Liver (tissue), 9 donors: Measurements from ENCODE around the gene BICRA. TPM values are rescaled to one million over a fixed set of nuclear protein-coding genes. Genes with fewer than 3 reads are reported as not detected.

Experiments used
- DNase-seq: peaks from one replicate; pipeline ENCODE4 v3.0.0-alpha.2; 2017; ENCODE audit warnings: low spot score
- H3K27ac ChIP-seq, 2 donors: one replicate each; pipeline ENCODE4 v1.7.0; 2013; ENCODE audit warnings: inconsistent platforms in 2 of 2, low read length in 2 of 2, control low read depth in 1 of 2, low read depth in 1 of 2, mild to moderate bottlenecking in 1 of 2
- H3K27me3 ChIP-seq, 4 donors: one replicate each; pipeline versions ENCODE4 v1.6.1 to v1.7.0; 2013; ENCODE audit warnings: low read length in 3 of 4, inconsistent platforms in 1 of 4, mild to moderate bottlenecking in 1 of 4, moderate library complexity in 1 of 4; ENCODE audit not compliant: control insufficient read depth in 4 of 4, insufficient read depth in 4 of 4
- H3K36me3 ChIP-seq, 4 donors: one replicate each; pipeline versions ENCODE4 v1.6.1 to v1.7.0; 2013; ENCODE audit warnings: low read length in 3 of 4, mild to moderate bottlenecking in 3 of 4, low read depth in 1 of 4, moderate library complexity in 1 of 4; ENCODE audit not compliant: control insufficient read depth in 4 of 4, insufficient read depth in 3 of 4
- H3K4me1 ChIP-seq, 4 donors: one replicate each; pipeline versions ENCODE4 v1.6.1 to v1.7.0; 2013; ENCODE audit warnings: low read length in 3 of 4, mild to moderate bottlenecking in 3 of 4, moderate library complexity in 1 of 4; ENCODE audit not compliant: control insufficient read depth in 4 of 4, insufficient read depth in 4 of 4
- H3K4me3 ChIP-seq, 3 donors: one replicate each; pipeline versions ENCODE4 v1.6.1 to v1.7.0; 2013; ENCODE audit warnings: low read length in 3 of 3, control low read depth in 1 of 3, low read depth in 1 of 3, mild to moderate bottlenecking in 1 of 3
- H3K9ac ChIP-seq, 2 donors: one replicate each; pipeline ENCODE4 v1.7.0; 2013; ENCODE audit warnings: low read length in 2 of 2, mild to moderate bottlenecking in 2 of 2, moderate library complexity in 2 of 2, control low read depth in 1 of 2, low read depth in 1 of 2
- H3K9me3 ChIP-seq, 4 donors: one replicate each; pipeline versions ENCODE4 v1.6.1 to v1.7.0; 2013; ENCODE audit warnings: low read length in 3 of 4; ENCODE audit not compliant: control insufficient read depth in 4 of 4
- ATF3 ChIP-seq: IDR thresholded peaks from 2 replicates; pipeline ENCODE4 v1.6.1; 2016; ENCODE audit warnings: antibody characterized with exemption
- FOXA1 ChIP-seq: IDR thresholded peaks from 2 replicates; pipeline ENCODE4 v1.6.1; 2016; ENCODE audit warnings: antibody characterized with exemption
- FOXA2 ChIP-seq: IDR thresholded peaks from 2 replicates; pipeline ENCODE4 v1.6.1; 2016; ENCODE audit warnings: antibody characterized with exemption
- GABPA ChIP-seq, 2 donors: IDR thresholded peaks in 1 of 2; conservative IDR thresholded peaks in 1 of 2; 2 replicates each; pipeline ENCODE4 v1.6.1; 2016; ENCODE audit warnings: antibody characterized with exemption in 2 of 2, mild to moderate bottlenecking in 1 of 2, moderate library complexity in 1 of 2
- HNF4A ChIP-seq, 2 donors: conservative IDR thresholded peaks; 2 replicates each; pipeline ENCODE4 v1.6.1; 2016; ENCODE audit warnings: antibody characterized with exemption in 2 of 2, mild to moderate bottlenecking in 2 of 2
- HNF4G ChIP-seq: IDR thresholded peaks from 2 replicates; pipeline ENCODE4 v1.6.1; 2016; ENCODE audit warnings: antibody characterized with exemption
- JUND ChIP-seq, 2 donors: IDR thresholded peaks; 2 replicates each; pipeline ENCODE4 v1.6.1; 2016; ENCODE audit warnings: antibody characterized with exemption in 2 of 2
- MAX ChIP-seq: IDR thresholded peaks from 2 replicates; pipeline ENCODE4 v1.6.1; 2016; ENCODE audit warnings: antibody characterized with exemption
- NR2F2 ChIP-seq: IDR thresholded peaks from 2 replicates; pipeline ENCODE4 v1.6.1; 2016; ENCODE audit warnings: antibody characterized with exemption
- RAD21 ChIP-seq, 2 donors: IDR thresholded peaks; 2 replicates each; pipeline ENCODE4 v1.6.1; 2016; ENCODE audit warnings: antibody characterized with exemption in 2 of 2, mild to moderate bottlenecking in 2 of 2
- REST ChIP-seq: IDR thresholded peaks from 2 replicates; pipeline ENCODE4 v1.6.1; 2016; ENCODE audit warnings: antibody characterized with exemption, mild to moderate bottlenecking
- SP1 ChIP-seq: IDR thresholded peaks from 2 replicates; pipeline ENCODE4 v1.6.1; 2018; ENCODE audit warnings: antibody characterized with exemption, mild to moderate bottlenecking
- TAF1 ChIP-seq: conservative IDR thresholded peaks from 2 replicates; pipeline ENCODE4 v1.6.1; 2016; ENCODE audit warnings: antibody characterized with exemption, mild to moderate bottlenecking
- YY1 ChIP-seq: IDR thresholded peaks from 2 replicates; pipeline ENCODE4 v1.6.1; 2016; ENCODE audit warnings: antibody characterized with exemption, mild to moderate bottlenecking
- ZBTB33 ChIP-seq: IDR thresholded peaks from 2 replicates; pipeline ENCODE4 v1.6.1; 2016; ENCODE audit warnings: antibody characterized with exemption
- WGBS: extraction: QIAGEN DNeasy Blood & Tissue Kit; methylation state at CpG from one replicate; pipeline ENCODE4 v1.1.7; 2013; 5-methylcytosine and 5-hydroxymethylcytosine counted together
- polyA plus RNA-seq, 2 donors: library from polyadenylated mRNA; stranded (reverse) in 1 of 2; unstranded in 1 of 2; fragments of 200-250 nt in 1 of 2; fragments of >200 nt in 1 of 2; fragmentation: Nextera tagmentation in 1 of 2; extraction: Ambion mirVana in 1 of 2; gene quantifications; one replicate each; pipeline versions ENCODE4 v1.2.1 to v1.2.3, GENCODE V29; 2013 to 2015
- total RNA-seq, 2 donors: library from RNA; depleted of rRNA; stranded (reverse); fragments of >200 nt; gene quantifications; one replicate each; pipeline ENCODE4 v1.2.3, GENCODE V29; 2014
- donor health status: healthy.
- donor health status: healthy.
- donor health status: healthy.
- donor health status: healthy.
- donor health status: healthy.

BICRA gene
- total and polyA plus RNA-seq, 4 donors: 0.63 to 8.9 (median 3.0) TPM

GRCh38 chr19:47674548-47674947 is 65.6 kb downstream of the BICRA start:
- DNase-seq: no peak
- Histone ChIP-seq H3K4me1 (no peaks in the 10 kb centered on the region), H3K4me3 (no peak overlapping the region), H3K9ac (no peak overlapping the region), H3K9me3 (no peaks in the 10 kb centered on the region), H3K27ac (no peak overlapping the region), H3K36me3 (peaks cover 2 to 25% (median 12%) of the 10 kb centered on the region in 4 donors), H3K27me3 (no peaks in the 10 kb centered on the region)
- WGBS: 93% methylated on average over 5 of the region's 5 CpGs
- TF ChIP-seq HNF4A (conservative IDR thresholded peaks at IDR 0.05): no peak

- Histone ChIP-seq H3K27me3 (no peaks in the 10 kb centered on the region), H3K36me3 (peaks cover 2 to 32% (median 15%) of the 10 kb centered on the region in 4 donors), H3K4me1 (no peaks in the 10 kb centered on the region), H3K27ac (no peak overlapping the region), H3K9ac (no peak overlapping the region), H3K9me3 (no peaks in the 10 kb centered on the region), H3K4me3 (no peak overlapping the region)
- 96% methylated on average over 12 of the region's 12 CpGs for WGBS
- DNase-seq: no peak
- TF ChIP-seq ATF3 (no peak), HNF4G (no peak), NR2F2 (no peak), REST (no peak), FOXA2 (no peak), TAF1 (no peak), SP1 (no peak), GABPA (IDR thresholded peaks at IDR 0.05 in 1 of 2, conservative IDR thresholded peaks at IDR 0.05 in 1 of 2) (no peak), JUND (IDR thresholded peaks at IDR 0.05) (no peak), YY1 (no peak)
Measured at GRCh38 chr19:47675271-47675670, 66.3 kb downstream of the BICRA start.

- no peak for DNase-seq
- Histone ChIP-seq H3K27me3 (no peaks in the 10 kb centered on the region), H3K9me3 (no peaks in the 10 kb centered on the region), H3K4me3 (no peak overlapping the region), H3K36me3 (peaks cover 2 to 37% (median 18%) of the 10 kb centered on the region in 4 donors), H3K27ac (no peak overlapping the region), H3K4me1 (no peaks in the 10 kb centered on the region), H3K9ac (no peak overlapping the region)
- WGBS: 93% methylated on average over 8 of the region's 8 CpGs
- no peak for TF ChIP-seq YY1
- TF ChIP-seq NR2F2: no peak
- no peak for TF ChIP-seq FOXA1
- TF ChIP-seq GABPA (IDR thresholded peaks at IDR 0.05 in 1 of 2, conservative IDR thresholded peaks at IDR 0.05 in 1 of 2): no peak
- no peak for TF ChIP-seq ZBTB33
- no peak for TF ChIP-seq HNF4G
- TF ChIP-seq ATF3: no peak
- TF ChIP-seq HNF4A (conservative IDR thresholded peaks at IDR 0.05): no peak
- no peak for TF ChIP-seq FOXA2
- TF ChIP-seq REST: no peak
- TF ChIP-seq MAX: no peak
- TF ChIP-seq SP1: no peak
- no peak for TF ChIP-seq RAD21 (IDR thresholded peaks at IDR 0.05)
- no peak for TF ChIP-seq TAF1
Measured at GRCh38 chr19:47675859-47676258, 66.9 kb downstream of the BICRA start.
